SH-SY5Y (cell line): ENCODE measurements around the gene HOMER1.

ENCODE experiments used
- GATA2 ChIP-seq: IDR thresholded peaks from 2 replicates; pipeline ENCODE4 v1.6.1; 2011; ENCODE audit warnings: mild to moderate bottlenecking, low read depth, low read length
- GATA3 ChIP-seq: IDR thresholded peaks from 2 replicates; pipeline ENCODE4 v1.6.1; 2011; ENCODE audit warnings: low read depth, mild to moderate bottlenecking, low read length, moderate library complexity

DNA sequence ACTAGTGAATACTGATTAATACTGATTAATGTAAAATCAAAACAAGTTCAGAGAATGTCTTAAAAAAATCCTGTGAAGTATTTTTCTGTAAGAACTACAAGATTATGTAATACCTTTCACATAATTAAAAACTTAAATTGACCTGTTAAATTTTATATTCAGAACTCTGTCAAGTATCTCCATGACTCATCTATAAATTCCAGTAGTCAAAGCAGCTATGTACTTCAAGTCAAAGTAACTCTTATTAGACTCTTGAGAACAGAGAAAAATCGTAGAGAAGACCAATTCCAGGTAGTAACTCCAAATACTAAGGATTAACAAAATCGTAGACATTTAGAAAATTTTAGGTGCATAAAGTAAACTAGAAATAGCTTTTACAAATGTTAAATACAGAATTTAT, 77.1 kb downstream of the HOMER1 start:
- TF ChIP-seq GATA3, result no peak
- TF ChIP-seq GATA2, result no peak
